Right lobe of liver (tissue), 6 donors: ENCODE data around the gene WSCD2. TPM values are rescaled to one million over a fixed set of nuclear protein-coding genes. Genes with fewer than 3 reads are reported as not detected.
A peak's percentile ranks its signal among the peaks of the same experiment; 100 is the strongest.

Source experiments
- ATAC-seq, 4 donors: fragments of 200-7000 bp; cut with Tn5 transposase; one replicate each; pipeline ENCODE4 v1.9.1; 2020; ENCODE audit warnings: mild to moderate bottlenecking in 4 of 4, moderate library complexity in 4 of 4
- DNase-seq, 3 donors: peaks; one replicate each; pipeline ENCODE4 v3.0.0-alpha.2; 2020
- H3K27ac ChIP-seq, 3 donors: fragments of 200-600 bp; one replicate each; pipeline ENCODE4 v1.8.0; 2022
- H3K27me3 ChIP-seq, 2 donors: fragments of 200-600 bp; one replicate each; pipeline ENCODE4 v1.8.0; 2022
- H3K36me3 ChIP-seq, 4 donors: fragments of 200-600 bp; sonication (generic) in 1 of 4; one replicate each; pipeline versions ENCODE4 v1.5.1 to v1.8.0; 2017 to 2022; ENCODE audit warnings: control low read depth in 1 of 4
- H3K4me1 ChIP-seq, 4 donors: fragments of 200-600 bp; sonication (generic) in 1 of 4; one replicate each; pipeline versions ENCODE4 v1.5.1 to v1.8.0; 2017 to 2022; ENCODE audit warnings: control low read depth in 1 of 4
- H3K4me3 ChIP-seq, 3 donors: fragments of 200-600 bp; one replicate each; pipeline ENCODE4 v1.8.0; 2022
- H3K9me3 ChIP-seq, 4 donors: fragments of 200-600 bp; sonication (generic) in 1 of 4; one replicate each; pipeline versions ENCODE4 v1.5.1 to v1.8.0; 2017 to 2022; ENCODE audit warnings: control low read depth in 1 of 4
- POLR2A ChIP-seq: fragments of 450-650 bp; IDR thresholded peaks from one replicate; pipeline ENCODE4 v1.6.1; 2017; ENCODE audit warnings: antibody characterized with exemption, mild to moderate bottlenecking
- WGBS: methylation state at CpG from one replicate; pipeline ENCODE4 v1.1.6; 2018; ENCODE audit warnings: low coverage, low lambda C conversion rate; ENCODE audit not compliant: insufficient coverage; ENCODE audit errors: missing lambda C conversion rate; 5-methylcytosine and 5-hydroxymethylcytosine counted together
- intact Hi-C, 2 donors: fragments of 100-400 bp; cut with DNase I; formaldehyde crosslinking; loops; one replicate each; pipeline versions ENCODE4 v1.11.2 to v1.14.1; 2022
- total RNA-seq, 6 experiments: library from RNA; depleted of rRNA in 2 of 6; stranded (reverse); fragments of >200 nt in 2 of 6; fragmentation: NEBNext Ultra II Directional in 3 of 6; extraction: Animal tissue kit (Norgen Biotek cat#: 25700) in 3 of 6; gene quantifications; one replicate each; pipeline versions ENCODE4 v1.1.0 to v1.2.4, GENCODE V29; 2016 to 2023
- TF ChIP-seq, protein P1 (sequence below), 4 donors: fragments of 200-600 bp in 3 of 4; fragments of 450-650 bp in 1 of 4; IDR thresholded peaks; one replicate each; pipeline versions ENCODE4 v1.5.1 to v1.8.0; 2016 to 2022; ENCODE audit warnings: antibody characterized with exemption in 4 of 4, mild to moderate bottlenecking in 2 of 4
- donor health status: DM: no; HTN: yes; CAD: no.
- donor health status: DM: no; HTN: no; CAD: no.
- donor health status: DM: no; HTN: no; CAD: no.
- donor health status: DM: no; HTN: yes; CAD: no.
- donor health status: DM: no; HTN: yes; CAD: no.

Gene WSCD2
- total RNA-seq, 6 experiments from 2014 or later = not detected

DNA sequence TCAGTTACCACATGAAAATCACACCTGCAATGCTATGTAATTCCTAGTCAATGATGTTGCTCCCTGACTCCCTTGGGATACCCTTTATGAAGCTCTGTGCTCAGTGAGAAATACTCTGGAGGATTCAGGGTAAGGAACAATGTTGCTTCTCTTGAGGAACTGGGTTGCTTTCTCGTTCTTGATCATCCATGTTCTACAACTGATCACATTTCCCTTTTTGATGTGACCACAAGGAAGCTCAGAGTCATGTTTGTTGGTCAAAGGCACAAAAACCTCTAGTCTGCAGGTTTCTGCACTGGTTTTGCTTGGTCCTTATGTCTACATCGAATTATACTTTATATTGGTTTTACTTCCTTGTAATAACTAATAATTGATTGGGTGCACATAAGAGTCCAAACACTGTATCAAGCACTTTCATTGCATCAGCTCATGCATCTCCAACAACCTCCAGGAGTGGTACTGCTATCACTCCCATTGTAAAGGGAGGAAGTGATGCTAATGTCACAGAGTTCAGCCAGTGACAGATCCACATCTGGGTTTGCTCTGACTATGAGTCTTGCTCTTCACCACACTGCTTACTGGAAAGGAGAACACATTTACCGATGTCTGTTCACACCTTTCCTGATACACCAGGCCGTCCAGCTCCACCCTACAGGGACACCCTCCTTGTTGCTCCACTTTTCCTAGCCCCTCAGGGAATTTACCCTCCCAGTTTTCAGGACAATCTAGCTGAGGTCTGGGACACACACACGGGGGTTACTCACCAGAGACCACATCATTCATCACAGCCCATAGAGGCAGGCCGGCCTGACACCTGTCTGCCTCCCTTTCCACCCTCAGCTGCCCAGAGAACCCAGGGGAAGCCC, 169.0 kb downstream of the WSCD2 start:
- Histone ChIP-seq H3K27ac (no peak overlapping the region), H3K36me3 (no peaks in the 10 kb centered on the region), H3K4me1 (no peaks in the 10 kb centered on the region), H3K4me3 (no peak overlapping the region), H3K9me3 (no peaks in the 10 kb centered on the region), H3K27me3 (no peaks in the 10 kb centered on the region)
- intact Hi-C loops = no loop called here
- ATAC-seq = peak in 2 of 4 donors; percentile 15 to 24
- no peak for DNase-seq
- 51% methylated on average over 6 of the region's 6 CpGs for WGBS
- TF ChIP-seq, protein P1, sequence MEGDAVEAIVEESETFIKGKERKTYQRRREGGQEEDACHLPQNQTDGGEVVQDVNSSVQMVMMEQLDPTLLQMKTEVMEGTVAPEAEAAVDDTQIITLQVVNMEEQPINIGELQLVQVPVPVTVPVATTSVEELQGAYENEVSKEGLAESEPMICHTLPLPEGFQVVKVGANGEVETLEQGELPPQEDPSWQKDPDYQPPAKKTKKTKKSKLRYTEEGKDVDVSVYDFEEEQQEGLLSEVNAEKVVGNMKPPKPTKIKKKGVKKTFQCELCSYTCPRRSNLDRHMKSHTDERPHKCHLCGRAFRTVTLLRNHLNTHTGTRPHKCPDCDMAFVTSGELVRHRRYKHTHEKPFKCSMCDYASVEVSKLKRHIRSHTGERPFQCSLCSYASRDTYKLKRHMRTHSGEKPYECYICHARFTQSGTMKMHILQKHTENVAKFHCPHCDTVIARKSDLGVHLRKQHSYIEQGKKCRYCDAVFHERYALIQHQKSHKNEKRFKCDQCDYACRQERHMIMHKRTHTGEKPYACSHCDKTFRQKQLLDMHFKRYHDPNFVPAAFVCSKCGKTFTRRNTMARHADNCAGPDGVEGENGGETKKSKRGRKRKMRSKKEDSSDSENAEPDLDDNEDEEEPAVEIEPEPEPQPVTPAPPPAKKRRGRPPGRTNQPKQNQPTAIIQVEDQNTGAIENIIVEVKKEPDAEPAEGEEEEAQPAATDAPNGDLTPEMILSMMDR (IDR thresholded peaks at IDR 0.05) = no peak
- no peak for TF ChIP-seq POLR2A

DNA sequence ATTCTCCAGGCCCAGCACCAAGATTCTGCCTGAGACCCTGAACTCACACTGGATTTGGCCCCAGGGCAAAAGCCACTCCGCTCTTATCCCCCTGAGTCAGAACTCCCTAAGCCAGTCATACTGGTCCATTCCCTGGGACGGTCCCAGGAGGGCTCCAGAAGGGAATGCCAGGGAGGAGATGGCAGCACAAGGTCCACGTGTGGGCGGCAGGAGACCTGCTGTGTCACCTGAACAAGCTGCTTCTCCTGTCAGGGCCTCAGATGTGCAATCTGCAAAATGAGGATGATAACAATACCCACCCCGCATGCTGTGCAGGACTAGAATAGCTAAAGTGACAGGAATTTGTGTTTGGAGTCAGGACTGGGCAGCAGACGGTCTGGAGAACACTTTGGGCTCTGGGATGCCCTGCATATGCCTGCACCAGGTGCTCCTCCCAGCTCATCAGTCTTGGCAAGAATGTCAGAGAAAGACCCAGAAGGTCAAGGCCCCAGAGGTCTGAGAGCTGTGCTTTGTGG, 169.7 kb downstream of the WSCD2 start:
- Histone ChIP-seq H3K9me3 (no peaks in the 10 kb centered on the region), H3K27ac (no peak overlapping the region), H3K36me3 (no peaks in the 10 kb centered on the region), H3K27me3 (no peaks in the 10 kb centered on the region), H3K4me1 (no peaks in the 10 kb centered on the region), H3K4me3 (no peak overlapping the region)
- 88% methylated on average over 5 of the region's 6 CpGs for WGBS
- ATAC-seq = no peak
- no peak for DNase-seq
- TF ChIP-seq, protein P1 (IDR thresholded peaks at IDR 0.05) = no peak
- no peak for TF ChIP-seq POLR2A
- intact Hi-C loops = no loop called here

DNA sequence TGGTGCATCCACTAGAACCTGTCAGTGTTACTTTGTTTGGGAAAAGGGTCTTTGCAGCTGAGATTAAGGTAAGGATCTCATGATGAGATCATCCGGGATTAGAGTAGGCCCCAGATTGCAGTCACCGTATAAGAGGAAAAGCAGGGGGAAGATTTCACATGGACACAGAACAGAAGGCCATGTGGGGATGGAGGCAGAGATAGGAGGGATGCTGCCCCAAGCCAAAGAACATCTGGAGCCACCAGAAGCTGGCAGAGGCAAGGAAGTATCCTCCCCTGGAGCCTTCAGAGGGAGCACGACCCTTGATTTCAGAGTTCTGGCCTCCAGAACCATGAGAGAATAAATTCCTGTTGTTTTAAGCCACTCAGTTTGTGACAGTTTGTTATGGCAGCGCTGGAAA, 170.4 kb downstream of the WSCD2 start:
- DNase-seq = no peak
- Histone ChIP-seq H3K27me3 (no peaks in the 10 kb centered on the region), H3K9me3 (no peaks in the 10 kb centered on the region), H3K36me3 (no peaks in the 10 kb centered on the region), H3K4me3 (no peak overlapping the region), H3K4me1 (no peaks in the 10 kb centered on the region), H3K27ac (no peak overlapping the region)
- no peak for ATAC-seq
- intact Hi-C loops = no loop called here
- TF ChIP-seq, protein P1 (IDR thresholded peaks at IDR 0.05) = no peak
- TF ChIP-seq POLR2A = no peak
- WGBS = 67% methylated on average over 4 of the region's 4 CpGs

Other genes starting within 250 kb of the WSCD2 start
- gene CMKLR1, start 210.0 kb downstream of the WSCD2 start, total RNA-seq = 1 to 10 TPM; 1.5 to 8.2 (median 4.2) TPM